GM23338 (cell line): ENCODE measurements around the gene SH3BP2. TPM values are rescaled to one million over a fixed set of nuclear protein-coding genes. Genes with fewer than 3 reads are reported as not detected.

Experiments used
- ATAC-seq: fragments of 200-7000 bp; cut with Tn5 transposase; 3 replicates; pipeline ENCODE4 v1.9.1; 2020
- DNase-seq: peaks from one replicate; pipeline ENCODE4 v3.0.0-alpha.2; 2015; ENCODE audit warnings: low spot score
- H2AFZ ChIP-seq: fragments of 200-600 bp; sonication (generic); 2 replicates; pipeline ENCODE4 v1.8.0; 2016; ENCODE audit warnings: antibody characterized with exemption, mild to moderate bottlenecking, moderate library complexity
- H3F3A ChIP-seq: fragments of 200-600 bp; sonication (generic); replicated peaks from 2 replicates; pipeline ENCODE4 v1.8.0; 2017; ENCODE audit warnings: antibody characterized with exemption, mixed run types, low read depth
- H3K27ac ChIP-seq: fragments of 200-600 bp; sonication (generic); 2 replicates; pipeline ENCODE4 v1.6.1; 2016; ENCODE audit warnings: low read depth
- H3K27me3 ChIP-seq: fragments of 200-600 bp; sonication (generic); 2 replicates; pipeline ENCODE4 v1.8.0; 2016; ENCODE audit warnings: mild to moderate bottlenecking, mixed run types, moderate library complexity; ENCODE audit not compliant: insufficient read depth
- H3K36me3 ChIP-seq: fragments of 200-600 bp; sonication (generic); 2 replicates; pipeline ENCODE4 v1.8.0; 2016; ENCODE audit warnings: mild to moderate bottlenecking; ENCODE audit not compliant: insufficient read depth
- H3K4me1 ChIP-seq: fragments of 200-600 bp; sonication (generic); 2 replicates; pipeline ENCODE4 v1.8.0; 2016; ENCODE audit warnings: mild to moderate bottlenecking, moderate library complexity; ENCODE audit not compliant: insufficient read depth
- H3K4me2 ChIP-seq: fragments of 200-600 bp; sonication (generic); 2 replicates; pipeline ENCODE4 v1.7.1; 2017; ENCODE audit warnings: mixed run types
- H3K4me3 ChIP-seq: fragments of 200-600 bp; sonication (generic); 2 replicates; pipeline ENCODE4 v1.6.1; 2016; ENCODE audit warnings: mixed run types
- H3K79me2 ChIP-seq: fragments of 200-600 bp; sonication (generic); replicated peaks from 2 replicates; pipeline ENCODE4 v1.8.0; 2017; ENCODE audit warnings: mild to moderate bottlenecking; ENCODE audit not compliant: insufficient read depth
- H3K9me2 ChIP-seq: fragments of 200-600 bp; sonication (generic); 2 replicates; pipeline ENCODE4 v1.8.0; 2017; ENCODE audit not compliant: insufficient read depth
- H4K20me1 ChIP-seq: fragments of 200-600 bp; sonication (generic); replicated peaks from 2 replicates; pipeline ENCODE4 v1.8.0; 2017; ENCODE audit warnings: mild to moderate bottlenecking; ENCODE audit not compliant: insufficient read depth
- H3K27ac Mint-ChIP-seq: 2 replicates; pipeline ENCODE4 v1.8.0; 2020; ENCODE audit warnings: inconsistent platforms, mild to moderate bottlenecking, moderate library complexity, mixed read lengths
- H3K27me3 Mint-ChIP-seq: 3 replicates; pipeline ENCODE4 v1.8.0; 2022; ENCODE audit warnings: low read depth, mild to moderate bottlenecking, moderate library complexity, mixed read lengths, inconsistent platforms; ENCODE audit not compliant: insufficient read depth, poor library complexity
- H3K36me3 Mint-ChIP-seq: 3 replicates; pipeline ENCODE4 v1.8.0; 2021; ENCODE audit warnings: low read depth, mild to moderate bottlenecking, inconsistent platforms, moderate library complexity, mixed read lengths
- H3K4me1 Mint-ChIP-seq: 3 replicates; pipeline ENCODE4 v1.8.0; 2020; ENCODE audit warnings: mild to moderate bottlenecking, inconsistent platforms, mixed read lengths
- H3K4me3 Mint-ChIP-seq: 3 replicates; pipeline ENCODE4 v1.8.0; 2021; ENCODE audit warnings: moderate library complexity, mild to moderate bottlenecking, inconsistent platforms, mixed read lengths
- H3K9me3 Mint-ChIP-seq: 3 replicates; pipeline ENCODE4 v1.8.0; 2020; ENCODE audit warnings: moderate library complexity, mild to moderate bottlenecking, inconsistent platforms, mixed read lengths
- EZH2phosphoT487 ChIP-seq: fragments of 200-600 bp; sonication (generic); IDR thresholded peaks from one replicate; pipeline ENCODE4 v1.8.1; 2018; ENCODE audit warnings: antibody characterized with exemption; ENCODE audit not compliant: unreplicated experiment
- POLR2AphosphoS5 ChIP-seq: IDR thresholded peaks from 2 replicates; pipeline ENCODE4 v1.6.1; 2016; ENCODE audit warnings: antibody characterized with exemption, low read depth
- ZNF331 ChIP-seq: fragments of 250-450 bp; sonication (Bioruptor Pico); IDR thresholded peaks from 2 replicates; pipeline ENCODE4 v1.5.0; 2020; ENCODE audit warnings: low read depth, mild to moderate bottlenecking, moderate library complexity
- polyA plus RNA-seq: library from polyadenylated mRNA; unstranded; fragments of >200 nt; fragmentation: Nextera tagmentation; extraction: Ambion mirVana; gene quantifications from 2 replicates; pipeline ENCODE4 v1.2.1, GENCODE V29; 2016
- total RNA-seq: library from RNA; depleted of rRNA; stranded (reverse); fragments of >200 nt; shearing (Covaris generic); gene quantifications from 2 replicates; pipeline ENCODE4 v1.2.3, GENCODE V29; 2014
- TF ChIP-seq, protein P1 (sequence below): fragments of 250-450 bp; sonication (Bioruptor Pico); IDR thresholded peaks from 2 replicates; pipeline ENCODE4 v1.5.0; 2020; ENCODE audit warnings: mild to moderate bottlenecking, moderate library complexity
- TF ChIP-seq, protein P2 (sequence below): IDR thresholded peaks from 2 replicates; pipeline ENCODE4 v1.6.1; 2016; ENCODE audit warnings: antibody characterized with exemption

The SH3BP2 gene
- total and polyA plus RNA-seq, 2 experiments from 2014 or later, result 15.2 to 43.9 TPM

GRCh38 chr4:2755821-2756690 is 36.8 kb upstream of the SH3BP2 start, which contains the start of gene TNIP2 (continued):
- TF ChIP-seq, protein P1, sequence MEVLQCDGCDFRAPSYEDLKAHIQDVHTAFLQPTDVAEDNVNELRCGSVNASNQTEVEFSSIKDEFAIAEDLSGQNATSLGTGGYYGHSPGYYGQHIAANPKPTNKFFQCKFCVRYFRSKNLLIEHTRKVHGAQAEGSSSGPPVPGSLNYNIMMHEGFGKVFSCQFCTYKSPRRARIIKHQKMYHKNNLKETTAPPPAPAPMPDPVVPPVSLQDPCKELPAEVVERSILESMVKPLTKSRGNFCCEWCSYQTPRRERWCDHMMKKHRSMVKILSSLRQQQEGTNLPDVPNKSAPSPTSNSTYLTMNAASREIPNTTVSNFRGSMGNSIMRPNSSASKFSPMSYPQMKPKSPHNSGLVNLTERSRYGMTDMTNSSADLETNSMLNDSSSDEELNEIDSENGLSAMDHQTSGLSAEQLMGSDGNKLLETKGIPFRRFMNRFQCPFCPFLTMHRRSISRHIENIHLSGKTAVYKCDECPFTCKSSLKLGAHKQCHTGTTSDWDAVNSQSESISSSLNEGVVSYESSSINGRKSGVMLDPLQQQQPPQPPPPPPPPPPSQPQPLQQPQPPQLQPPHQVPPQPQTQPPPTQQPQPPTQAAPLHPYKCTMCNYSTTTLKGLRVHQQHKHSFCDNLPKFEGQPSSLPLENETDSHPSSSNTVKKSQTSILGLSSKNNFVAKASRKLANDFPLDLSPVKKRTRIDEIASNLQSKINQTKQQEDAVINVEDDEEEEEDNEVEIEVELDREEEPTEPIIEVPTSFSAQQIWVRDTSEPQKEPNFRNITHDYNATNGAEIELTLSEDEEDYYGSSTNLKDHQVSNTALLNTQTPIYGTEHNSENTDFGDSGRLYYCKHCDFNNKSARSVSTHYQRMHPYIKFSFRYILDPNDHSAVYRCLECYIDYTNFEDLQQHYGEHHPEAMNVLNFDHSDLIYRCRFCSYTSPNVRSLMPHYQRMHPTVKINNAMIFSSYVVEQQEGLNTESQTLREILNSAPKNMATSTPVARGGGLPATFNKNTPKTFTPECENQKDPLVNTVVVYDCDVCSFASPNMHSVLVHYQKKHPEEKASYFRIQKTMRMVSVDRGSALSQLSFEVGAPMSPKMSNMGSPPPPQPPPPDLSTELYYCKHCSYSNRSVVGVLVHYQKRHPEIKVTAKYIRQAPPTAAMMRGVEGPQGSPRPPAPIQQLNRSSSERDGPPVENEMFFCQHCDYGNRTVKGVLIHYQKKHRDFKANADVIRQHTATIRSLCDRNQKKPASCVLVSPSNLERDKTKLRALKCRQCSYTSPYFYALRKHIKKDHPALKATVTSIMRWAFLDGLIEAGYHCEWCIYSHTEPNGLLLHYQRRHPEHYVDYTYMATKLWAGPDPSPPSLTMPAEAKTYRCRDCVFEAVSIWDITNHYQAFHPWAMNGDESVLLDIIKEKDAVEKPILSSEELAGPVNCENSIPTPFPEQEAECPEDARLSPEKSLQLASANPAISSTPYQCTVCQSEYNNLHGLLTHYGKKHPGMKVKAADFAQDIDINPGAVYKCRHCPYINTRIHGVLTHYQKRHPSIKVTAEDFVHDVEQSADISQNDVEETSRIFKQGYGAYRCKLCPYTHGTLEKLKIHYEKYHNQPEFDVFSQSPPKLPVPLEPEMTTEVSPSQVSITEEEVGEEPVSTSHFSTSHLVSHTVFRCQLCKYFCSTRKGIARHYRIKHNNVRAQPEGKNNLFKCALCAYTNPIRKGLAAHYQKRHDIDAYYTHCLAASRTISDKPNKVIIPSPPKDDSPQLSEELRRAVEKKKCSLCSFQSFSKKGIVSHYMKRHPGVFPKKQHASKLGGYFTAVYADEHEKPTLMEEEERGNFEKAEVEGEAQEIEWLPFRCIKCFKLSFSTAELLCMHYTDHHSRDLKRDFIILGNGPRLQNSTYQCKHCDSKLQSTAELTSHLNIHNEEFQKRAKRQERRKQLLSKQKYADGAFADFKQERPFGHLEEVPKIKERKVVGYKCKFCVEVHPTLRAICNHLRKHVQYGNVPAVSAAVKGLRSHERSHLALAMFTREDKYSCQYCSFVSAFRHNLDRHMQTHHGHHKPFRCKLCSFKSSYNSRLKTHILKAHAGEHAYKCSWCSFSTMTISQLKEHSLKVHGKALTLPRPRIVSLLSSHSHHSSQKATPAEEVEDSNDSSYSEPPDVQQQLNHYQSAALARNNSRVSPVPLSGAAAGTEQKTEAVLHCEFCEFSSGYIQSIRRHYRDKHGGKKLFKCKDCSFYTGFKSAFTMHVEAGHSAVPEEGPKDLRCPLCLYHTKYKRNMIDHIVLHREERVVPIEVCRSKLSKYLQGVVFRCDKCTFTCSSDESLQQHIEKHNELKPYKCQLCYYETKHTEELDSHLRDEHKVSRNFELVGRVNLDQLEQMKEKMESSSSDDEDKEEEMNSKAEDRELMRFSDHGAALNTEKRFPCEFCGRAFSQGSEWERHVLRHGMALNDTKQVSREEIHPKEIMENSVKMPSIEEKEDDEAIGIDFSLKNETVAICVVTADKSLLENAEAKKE, result no peak
- TF ChIP-seq, protein P2, sequence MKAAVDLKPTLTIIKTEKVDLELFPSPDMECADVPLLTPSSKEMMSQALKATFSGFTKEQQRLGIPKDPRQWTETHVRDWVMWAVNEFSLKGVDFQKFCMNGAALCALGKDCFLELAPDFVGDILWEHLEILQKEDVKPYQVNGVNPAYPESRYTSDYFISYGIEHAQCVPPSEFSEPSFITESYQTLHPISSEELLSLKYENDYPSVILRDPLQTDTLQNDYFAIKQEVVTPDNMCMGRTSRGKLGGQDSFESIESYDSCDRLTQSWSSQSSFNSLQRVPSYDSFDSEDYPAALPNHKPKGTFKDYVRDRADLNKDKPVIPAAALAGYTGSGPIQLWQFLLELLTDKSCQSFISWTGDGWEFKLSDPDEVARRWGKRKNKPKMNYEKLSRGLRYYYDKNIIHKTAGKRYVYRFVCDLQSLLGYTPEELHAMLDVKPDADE, result no peak
- no peak for TF ChIP-seq EZH2phosphoT487

DNA sequence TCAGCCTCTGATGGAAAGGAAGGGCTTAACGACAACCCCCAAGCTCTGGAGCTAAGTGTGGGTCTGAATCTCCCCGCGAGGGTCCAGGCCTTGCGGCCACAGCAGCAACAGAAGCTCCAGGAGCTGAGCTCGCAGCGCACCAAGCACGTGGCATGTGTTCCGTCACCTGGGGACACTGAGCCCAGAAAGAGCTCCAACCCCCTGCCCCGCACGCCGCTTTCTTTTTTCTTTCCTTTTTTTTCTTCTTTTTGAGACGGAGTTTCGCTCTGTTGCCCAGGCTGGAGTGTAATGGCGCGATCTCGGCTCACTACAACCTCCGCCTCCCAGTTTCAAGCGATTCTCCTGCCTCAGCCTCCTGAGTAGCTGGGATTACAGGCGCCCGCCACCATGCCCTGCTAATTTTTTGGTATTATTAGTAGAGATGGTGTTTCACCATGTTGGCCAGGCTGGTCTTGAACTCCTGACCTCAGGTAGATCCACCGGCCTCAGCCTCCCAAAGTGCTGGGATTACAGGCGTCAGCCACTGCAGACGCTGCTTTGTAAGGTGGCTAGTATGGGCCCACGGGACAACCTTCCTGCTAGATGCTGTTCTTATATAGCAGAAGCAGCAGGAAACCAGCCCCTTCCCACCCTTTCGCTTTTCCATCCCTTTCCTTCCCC is 36.1 kb upstream of the SH3BP2 start:
- Histone ChIP-seq H3K9me2 (no peaks in the 10 kb centered on the region), H3K79me2 (peaks cover 25% of the 10 kb centered on the region), H3K4me2 (peak overlapping the region; percentile 78), H3K4me1 (peaks cover 6% of the 10 kb centered on the region; the same call in 1 of the 2 replicates), H3K27me3 (no peaks in the 10 kb centered on the region), H3K27ac (peak overlapping the region; percentile 59; the same call in 1 of the 2 replicates), H2AFZ (peak overlapping the region; percentile 94), H3K4me3 (peak overlapping the region; percentile 47), H3F3A (0 out of 2 replicates have a peak, but pooled peaks cover 7% of the 10 kb centered on the region), H4K20me1 (no peaks in the 10 kb centered on the region; the same call in 1 of the 2 replicates), H3K36me3 (no peaks in the 10 kb centered on the region)
- DNase-seq, result no peak
- Mint-ChIP-seq H3K27me3 (peaks cover 12% of the 10 kb centered on the region), H3K27ac (no peak overlapping the region), H3K4me1 (peaks cover 14% of the 10 kb centered on the region; the same call in 2 of the 3 replicates), H3K4me3 (peak overlapping the region; percentile 63), H3K9me3 (no peaks in the 10 kb centered on the region; the same call in 2 of the 3 replicates), H3K36me3 (peaks cover 3% of the 10 kb centered on the region; the same call in 2 of the 3 replicates)
- ATAC-seq, result peak; percentile 21
- TF ChIP-seq POLR2AphosphoS5 (no peak), ZNF331 (no peak)
- TF ChIP-seq, protein P1, result no peak
